Sigmoid colon (tissue), 4 donors: Measurements from ENCODE around the gene CHAT.

Experiments
- EP300 ChIP-seq, 4 donors: sonication (generic); formaldehyde crosslinking; IDR thresholded peaks; one replicate each; pipeline ENCODE4 v1.6.1; 2017; ENCODE audit warnings: antibody characterized with exemption in 4 of 4
- POLR2A ChIP-seq, 2 donors: fragments of 450-650 bp; IDR thresholded peaks; one replicate each; pipeline ENCODE4 v1.6.1; 2016; ENCODE audit warnings: antibody characterized with exemption in 2 of 2, mild to moderate bottlenecking in 2 of 2, moderate library complexity in 2 of 2
- POLR2AphosphoS5 ChIP-seq, 4 donors: sonication (generic); formaldehyde crosslinking; IDR thresholded peaks; one replicate each; pipeline ENCODE4 v1.6.1; 2017; ENCODE audit warnings: antibody characterized with exemption in 4 of 4
- TF ChIP-seq, protein P1 (sequence below), 4 experiments: fragments of 450-650 bp in 3 of 4; fragments of 200-600 bp in 1 of 4; IDR thresholded peaks; one replicate each; pipeline ENCODE4 v1.5.1; 2016 to 2019; ENCODE audit warnings: antibody characterized with exemption in 4 of 4, mild to moderate bottlenecking in 3 of 4, moderate library complexity in 2 of 4

GRCh38 chr10:49572594-49573114 is 41.2 kb upstream of the CHAT start:
- TF ChIP-seq POLR2A (IDR thresholded peaks at IDR 0.05) (no peak), POLR2AphosphoS5 (IDR thresholded peaks at IDR 0.05) (no peak), EP300 (IDR thresholded peaks at IDR 0.05) (no peak)
- TF ChIP-seq, protein P1, sequence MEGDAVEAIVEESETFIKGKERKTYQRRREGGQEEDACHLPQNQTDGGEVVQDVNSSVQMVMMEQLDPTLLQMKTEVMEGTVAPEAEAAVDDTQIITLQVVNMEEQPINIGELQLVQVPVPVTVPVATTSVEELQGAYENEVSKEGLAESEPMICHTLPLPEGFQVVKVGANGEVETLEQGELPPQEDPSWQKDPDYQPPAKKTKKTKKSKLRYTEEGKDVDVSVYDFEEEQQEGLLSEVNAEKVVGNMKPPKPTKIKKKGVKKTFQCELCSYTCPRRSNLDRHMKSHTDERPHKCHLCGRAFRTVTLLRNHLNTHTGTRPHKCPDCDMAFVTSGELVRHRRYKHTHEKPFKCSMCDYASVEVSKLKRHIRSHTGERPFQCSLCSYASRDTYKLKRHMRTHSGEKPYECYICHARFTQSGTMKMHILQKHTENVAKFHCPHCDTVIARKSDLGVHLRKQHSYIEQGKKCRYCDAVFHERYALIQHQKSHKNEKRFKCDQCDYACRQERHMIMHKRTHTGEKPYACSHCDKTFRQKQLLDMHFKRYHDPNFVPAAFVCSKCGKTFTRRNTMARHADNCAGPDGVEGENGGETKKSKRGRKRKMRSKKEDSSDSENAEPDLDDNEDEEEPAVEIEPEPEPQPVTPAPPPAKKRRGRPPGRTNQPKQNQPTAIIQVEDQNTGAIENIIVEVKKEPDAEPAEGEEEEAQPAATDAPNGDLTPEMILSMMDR (IDR thresholded peaks at IDR 0.05) = no peak
